H1 (cell line): ENCODE data around the gene FLRT2.

Experiments
- ATF3 ChIP-seq: IDR thresholded peaks from 2 replicates; pipeline ENCODE4 v1.6.1; 2011; ENCODE audit warnings: low read depth, mild to moderate bottlenecking, low read length; ENCODE audit not compliant: insufficient read depth
- EGR1 ChIP-seq: IDR thresholded peaks from 2 replicates; pipeline ENCODE4 v1.6.1; 2011; ENCODE audit warnings: low read depth, low read length, borderline replicate concordance
- EP300 ChIP-seq, 2 experiments: IDR thresholded peaks; 1 replicate in 1 of 2; 2 replicates in 1 of 2; pipeline ENCODE4 v1.6.1; 2011 to 2012; ENCODE audit warnings: low read depth in 2 of 2, low read length in 2 of 2, mild to moderate bottlenecking in 2 of 2, borderline replicate concordance in 1 of 2, inconsistent platforms in 1 of 2, moderate library complexity in 1 of 2
- EZH2 ChIP-seq: fragments of 200-600 bp; sonication (generic); IDR thresholded peaks from 2 replicates; pipeline ENCODE4 v1.7.1; 2012; ENCODE audit warnings: low read depth, mild to moderate bottlenecking, moderate library complexity, low read length, inconsistent platforms; ENCODE audit not compliant: severe bottlenecking
- KDM1A ChIP-seq: fragments of 200-600, 300-600 bp; sonication (generic); IDR thresholded peaks from 2 replicates; pipeline ENCODE4 v1.7.1; 2016; ENCODE audit warnings: mild to moderate bottlenecking, low read length, borderline replicate concordance
- NRF1 ChIP-seq: IDR thresholded peaks from 2 replicates; pipeline ENCODE4 v1.6.1; 2011; ENCODE audit warnings: mild to moderate bottlenecking, low read depth, low read length, improper control_type of control experiment
- POLR2A ChIP-seq, 2 experiments: IDR thresholded peaks; 1 replicate in 1 of 2; 2 replicates in 1 of 2; pipeline ENCODE4 v1.6.1; 2011; ENCODE audit warnings: low read depth in 2 of 2, low read length in 2 of 2, mild to moderate bottlenecking in 2 of 2; ENCODE audit errors: control extremely low read depth in 1 of 2
- POLR2AphosphoS5 ChIP-seq: IDR thresholded peaks from 2 replicates; pipeline ENCODE4 v1.6.1; 2011; ENCODE audit warnings: low read depth, low read length
- RNF2 ChIP-seq: fragments of 200-900, 300-1000 bp; sonication (generic); IDR thresholded peaks from 2 replicates; pipeline ENCODE4 v1.7.1; 2016; ENCODE audit warnings: borderline replicate concordance, low read depth, mild to moderate bottlenecking, antibody characterized with exemption, low read length; ENCODE audit not compliant: poor library complexity, severe bottlenecking; ENCODE audit errors: missing control alignments
- SAP30 ChIP-seq: fragments of 300-600 bp; sonication (generic); IDR thresholded peaks from 2 replicates; pipeline ENCODE4 v1.7.1; 2012; ENCODE audit warnings: low read length, moderate library complexity, mild to moderate bottlenecking, inconsistent platforms; ENCODE audit not compliant: insufficient read depth, insufficient replicate concordance
- SP1 ChIP-seq: IDR thresholded peaks from 2 replicates; pipeline ENCODE4 v1.6.1; 2011; ENCODE audit warnings: low read depth, low read length
- SP2 ChIP-seq: IDR thresholded peaks from 2 replicates; pipeline ENCODE4 v1.6.1; 2012; ENCODE audit warnings: mild to moderate bottlenecking, low read length, inconsistent platforms
- TF ChIP-seq, protein P1 (sequence below), 3 experiments: IDR thresholded peaks; 1 replicate in 2 of 3; 2 replicates in 1 of 3; pipeline versions ENCODE4 v1.5.1 to v1.6.1; 2011; ENCODE audit warnings: low read length in 3 of 3, mild to moderate bottlenecking in 3 of 3, inconsistent platforms in 2 of 3, low read depth in 1 of 3, moderate library complexity in 1 of 3; ENCODE audit not compliant: insufficient read depth in 1 of 3; ENCODE audit errors: control extremely low read depth in 1 of 3

DNA sequence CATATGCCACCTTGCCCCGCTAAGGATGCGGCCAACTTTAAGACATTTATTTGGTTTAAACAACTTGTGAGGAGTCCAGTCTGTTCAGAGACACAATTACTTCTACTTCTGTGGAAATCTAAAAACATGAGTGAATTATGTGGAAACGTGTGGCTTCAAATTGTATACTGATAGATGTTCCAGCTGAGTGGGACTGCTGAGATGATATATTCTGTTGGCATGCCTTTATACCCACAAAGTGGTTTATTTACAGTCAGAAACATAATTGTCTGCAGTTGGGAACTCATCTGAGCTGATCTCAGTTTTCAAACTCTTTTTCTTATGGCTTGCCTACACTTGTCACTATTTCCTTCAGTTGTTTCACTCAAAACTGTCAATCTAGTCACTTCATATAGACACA is 67.8 kb downstream of the FLRT2 start:
- TF ChIP-seq, protein P1, sequence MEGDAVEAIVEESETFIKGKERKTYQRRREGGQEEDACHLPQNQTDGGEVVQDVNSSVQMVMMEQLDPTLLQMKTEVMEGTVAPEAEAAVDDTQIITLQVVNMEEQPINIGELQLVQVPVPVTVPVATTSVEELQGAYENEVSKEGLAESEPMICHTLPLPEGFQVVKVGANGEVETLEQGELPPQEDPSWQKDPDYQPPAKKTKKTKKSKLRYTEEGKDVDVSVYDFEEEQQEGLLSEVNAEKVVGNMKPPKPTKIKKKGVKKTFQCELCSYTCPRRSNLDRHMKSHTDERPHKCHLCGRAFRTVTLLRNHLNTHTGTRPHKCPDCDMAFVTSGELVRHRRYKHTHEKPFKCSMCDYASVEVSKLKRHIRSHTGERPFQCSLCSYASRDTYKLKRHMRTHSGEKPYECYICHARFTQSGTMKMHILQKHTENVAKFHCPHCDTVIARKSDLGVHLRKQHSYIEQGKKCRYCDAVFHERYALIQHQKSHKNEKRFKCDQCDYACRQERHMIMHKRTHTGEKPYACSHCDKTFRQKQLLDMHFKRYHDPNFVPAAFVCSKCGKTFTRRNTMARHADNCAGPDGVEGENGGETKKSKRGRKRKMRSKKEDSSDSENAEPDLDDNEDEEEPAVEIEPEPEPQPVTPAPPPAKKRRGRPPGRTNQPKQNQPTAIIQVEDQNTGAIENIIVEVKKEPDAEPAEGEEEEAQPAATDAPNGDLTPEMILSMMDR (IDR thresholded peaks at IDR 0.05; ENCODE audit: control extremely low read depth in 1 of 3, insufficient read depth in 1 of 3, low read depth in 1 of 3, low read length in 3 of 3): no peak
- TF ChIP-seq SP1 (no peak), EP300 (IDR thresholded peaks at IDR 0.05; ENCODE audit: borderline replicate concordance in 1 of 2, low read depth in 2 of 2, low read length in 2 of 2) (no peak), POLR2A (IDR thresholded peaks at IDR 0.05; ENCODE audit: control extremely low read depth in 1 of 2, low read depth in 2 of 2, low read length in 2 of 2) (no peak), NRF1 (no peak), POLR2AphosphoS5 (no peak), SP2 (no peak), KDM1A (no peak), SAP30 (no peak), ATF3 (no peak), EGR1 (no peak), EZH2 (no peak), RNF2 (no peak)
